Stimulated activated CD8-positive, alpha-beta memory T cell treated with anti-CD3 and anti-CD28 coated beads, Interleukin-15, amount 100 ng/mL, for 1 hour (primary cell): ENCODE results near the gene CTSS.
"Not testable (repeated sequence)": the region's sequence is repeated elsewhere in the genome, so short reads cannot be mapped to it uniquely, and the experiment has no call there.

Source experiments
- DNase-seq: peaks from one replicate; pipeline ENCODE4 v3.0.0-alpha.2; 2020; ENCODE audit warnings: low read depth

The CTSS gene

DNA sequence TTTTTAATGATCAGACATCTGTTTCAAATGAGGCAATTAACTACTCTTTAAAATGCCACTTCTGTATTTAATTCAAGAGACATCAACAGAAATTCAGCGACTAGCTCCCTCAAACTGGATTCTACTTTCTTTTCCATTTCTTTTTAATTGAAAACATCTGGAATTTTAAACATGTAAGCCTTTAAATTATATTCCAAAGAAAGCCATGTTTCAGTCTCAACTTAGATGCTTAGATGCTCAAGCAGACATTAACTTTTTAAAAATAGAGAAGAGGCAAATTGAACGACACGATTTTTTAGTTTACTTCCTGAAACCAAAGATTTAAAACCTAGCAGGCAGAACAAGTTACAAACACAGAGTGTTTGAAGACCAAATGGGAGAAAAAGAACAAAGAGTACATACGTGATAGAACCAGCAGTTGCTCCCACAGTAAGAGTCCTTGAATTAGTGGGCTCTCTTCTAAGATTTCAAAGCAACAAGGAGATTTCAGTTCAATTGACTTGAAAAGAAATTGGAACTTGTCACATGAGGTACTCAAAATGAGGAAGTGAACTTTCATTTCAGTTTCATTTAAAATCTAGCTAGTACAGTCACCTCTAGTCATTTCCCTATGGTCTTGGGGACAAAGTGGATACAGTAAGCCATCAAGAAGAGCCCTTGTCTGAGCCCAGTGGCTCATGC is at the start of gene CTSS:
CTSS (minus strand) TSS at position 483 of the 681 bp plus-strand sequence. CDS start 1,015 bp downstream, outside the sequence.
- no peak for DNase-seq

DNA sequence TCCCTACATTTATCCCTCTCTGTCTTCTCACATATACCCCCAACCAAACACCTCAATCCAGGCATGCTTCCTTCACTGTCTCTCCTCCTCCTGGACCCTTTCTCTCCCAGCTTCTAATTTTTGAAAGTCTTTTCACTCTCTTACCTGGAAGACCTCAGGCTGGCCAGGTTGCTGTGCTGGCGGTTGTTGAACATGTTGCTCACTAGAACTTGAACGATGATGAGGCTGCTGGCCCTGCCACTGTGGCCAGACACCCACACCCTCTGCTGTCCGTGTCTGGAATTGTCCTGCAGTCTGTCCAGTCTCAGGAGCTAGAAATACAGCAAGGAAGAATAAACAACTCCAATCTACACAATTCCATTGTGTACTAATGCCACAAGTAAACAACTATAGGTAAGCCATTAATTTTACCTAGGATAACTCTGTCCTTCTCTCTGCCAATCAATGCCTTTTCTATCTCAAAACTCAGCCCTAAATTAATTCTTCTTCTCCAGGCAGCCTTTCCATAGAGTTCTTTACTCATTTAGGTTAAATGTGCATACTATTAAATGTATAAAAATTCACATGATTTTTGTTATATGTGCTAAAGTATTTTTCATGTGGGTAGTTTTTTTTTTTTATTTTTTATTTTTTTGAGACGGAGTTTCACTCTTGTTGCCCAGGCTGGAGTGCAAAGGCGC is 47.6 kb upstream of the CTSS start:
- DNase-seq: no peak

DNA sequence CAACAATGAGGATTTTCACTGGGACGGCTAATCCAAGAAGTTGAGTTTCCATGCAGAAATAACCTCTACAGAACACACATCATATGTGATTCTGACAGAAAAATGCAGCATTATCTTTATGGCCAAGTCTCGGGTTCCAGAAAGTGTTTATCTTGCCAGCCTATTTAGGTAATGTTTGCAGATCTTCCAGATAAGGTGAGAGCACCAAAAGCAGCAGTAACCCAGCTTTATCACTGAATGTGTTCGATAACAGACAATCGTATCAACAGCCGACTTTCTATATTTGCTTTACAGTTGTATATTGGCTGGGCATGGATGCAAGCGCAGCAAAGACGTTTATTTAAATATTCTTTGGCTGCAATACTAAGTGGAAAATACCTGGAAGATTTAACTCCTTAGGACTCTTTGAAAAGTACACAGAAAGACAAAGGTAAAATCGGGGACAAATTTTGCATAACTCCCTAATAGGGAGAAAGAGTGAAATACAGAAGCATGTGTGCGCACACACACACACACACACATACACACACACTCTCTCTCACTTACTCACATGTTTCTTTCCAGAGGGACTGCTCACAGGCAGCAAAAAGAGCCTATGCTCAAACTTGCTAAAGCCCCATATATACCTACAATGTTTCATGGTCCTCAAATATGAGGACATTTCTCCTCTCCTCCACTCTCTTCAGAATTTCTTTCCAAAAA is 45.5 kb upstream of the CTSS start:
- DNase-seq: no peak

DNA sequence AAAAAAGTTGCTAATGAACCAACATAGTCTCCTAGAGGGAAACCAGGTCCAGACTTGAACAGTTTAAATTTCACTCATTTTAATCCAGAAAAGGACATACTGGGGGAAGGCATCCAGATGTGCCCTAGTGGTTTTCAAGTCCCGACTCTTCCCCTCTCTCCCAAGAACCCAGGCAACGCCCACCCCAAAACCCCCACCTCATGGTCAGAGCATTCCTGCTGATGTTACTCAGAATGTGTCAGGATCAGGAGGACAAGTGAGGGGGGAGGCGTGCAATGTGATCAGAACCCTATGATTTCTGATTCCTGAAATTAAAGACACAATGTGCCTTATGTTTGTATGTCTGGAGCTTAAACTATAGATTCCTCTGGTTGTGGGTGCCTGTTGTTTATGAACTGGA is 44.1 kb upstream of the CTSS start:
- no peak for DNase-seq

DNA sequence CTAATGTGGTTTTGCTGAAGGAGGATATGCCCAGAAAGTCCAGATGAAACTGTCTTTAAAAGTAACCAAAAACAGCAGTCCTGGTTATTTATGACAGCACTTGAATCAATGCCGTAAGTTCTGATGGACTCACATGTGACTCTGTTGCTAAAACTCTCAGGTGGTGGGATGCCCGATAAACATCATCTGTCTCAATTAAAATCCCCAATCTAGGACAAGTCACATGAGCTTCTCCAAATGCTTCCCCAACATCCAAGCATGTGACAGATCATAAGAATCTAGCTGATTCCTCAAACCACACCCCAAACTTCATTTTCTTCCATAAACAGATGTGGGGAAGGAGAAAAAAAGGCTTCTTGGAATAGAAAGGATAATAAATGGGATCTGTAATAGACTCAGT is 43.3 kb upstream of the CTSS start:
- DNase-seq: no peak

DNA sequence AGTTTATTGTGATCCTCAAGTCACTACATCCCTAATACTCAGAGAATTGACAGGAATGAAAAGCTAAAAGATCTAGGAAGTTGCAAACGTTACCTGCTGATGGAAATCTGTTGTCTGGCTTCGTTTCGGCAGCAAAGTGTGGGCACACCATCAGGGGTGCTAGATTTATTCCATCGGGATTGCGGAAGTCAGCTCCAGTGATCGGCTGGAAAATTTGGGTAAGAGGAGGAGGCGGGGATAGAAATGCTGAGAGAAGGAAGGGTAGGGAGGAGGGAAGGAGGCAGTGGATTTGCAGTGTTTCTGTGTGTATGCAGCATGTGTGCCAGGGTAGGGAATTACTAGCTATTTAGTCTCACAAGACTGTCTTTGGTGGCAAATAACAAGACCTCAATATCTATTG is 42.5 kb upstream of the CTSS start, which contains the start of gene CTSK:
CTSK (minus strand) TSS at position 140 of the 400 bp plus-strand sequence. CDS start 1,455 bp downstream, outside the sequence.
- DNase-seq: no peak

DNA sequence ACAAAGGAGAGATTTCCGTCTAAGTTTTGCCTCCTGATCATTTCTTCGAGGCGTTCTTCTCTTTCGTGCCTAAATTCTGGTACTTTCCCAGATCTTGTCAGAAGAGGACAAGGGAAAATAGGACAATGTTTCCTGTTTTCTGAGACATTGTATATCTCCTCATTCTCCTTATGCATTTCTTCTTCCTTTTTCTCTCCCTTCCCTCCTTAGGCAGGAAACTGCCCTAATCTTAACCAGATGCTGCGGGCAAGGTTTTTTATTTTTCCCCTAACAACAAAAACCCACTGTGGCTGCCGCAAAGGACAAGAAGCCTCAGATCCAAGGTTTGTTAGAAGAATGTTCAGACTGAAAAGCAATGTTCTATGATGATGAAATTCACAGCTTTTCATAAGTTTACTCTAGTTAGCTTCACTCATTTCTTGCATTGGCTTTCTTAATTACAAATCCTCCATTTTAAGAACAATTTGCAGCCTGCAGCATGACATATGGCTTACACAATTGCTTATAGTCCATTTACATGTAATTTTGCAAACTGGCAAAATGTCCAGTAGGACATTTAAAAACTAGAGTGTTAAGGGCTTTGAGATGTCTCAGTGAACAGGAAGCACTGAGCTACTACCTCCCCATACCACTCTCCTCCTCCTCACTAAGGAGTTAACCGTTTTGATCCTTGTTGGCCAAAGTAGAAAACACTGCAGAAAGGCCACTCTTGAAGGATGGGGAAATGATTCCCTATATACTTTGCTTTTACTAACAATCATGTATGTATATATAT is 41.9 kb upstream of the CTSS start:
- DNase-seq: no peak

DNA sequence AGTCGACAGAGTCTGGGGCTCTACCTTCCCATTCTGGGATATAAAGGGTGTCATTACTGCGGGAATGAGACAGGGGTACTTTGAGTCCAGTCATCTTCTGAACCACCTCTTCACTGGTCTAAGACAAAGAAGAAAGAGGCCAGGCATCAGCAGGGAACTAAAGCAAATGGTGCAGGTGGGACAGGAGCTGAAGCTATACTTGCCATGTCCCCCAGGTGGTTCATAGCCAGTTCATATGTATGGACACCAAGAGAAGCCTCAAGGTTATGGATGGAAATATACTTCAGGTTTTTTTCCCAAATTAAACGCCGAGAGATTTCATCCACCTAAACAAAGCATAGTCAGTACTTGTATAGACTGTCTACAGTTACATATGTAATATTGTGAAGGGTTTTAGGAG is 40.3 kb upstream of the CTSS start:
- no peak for DNase-seq

DNA sequence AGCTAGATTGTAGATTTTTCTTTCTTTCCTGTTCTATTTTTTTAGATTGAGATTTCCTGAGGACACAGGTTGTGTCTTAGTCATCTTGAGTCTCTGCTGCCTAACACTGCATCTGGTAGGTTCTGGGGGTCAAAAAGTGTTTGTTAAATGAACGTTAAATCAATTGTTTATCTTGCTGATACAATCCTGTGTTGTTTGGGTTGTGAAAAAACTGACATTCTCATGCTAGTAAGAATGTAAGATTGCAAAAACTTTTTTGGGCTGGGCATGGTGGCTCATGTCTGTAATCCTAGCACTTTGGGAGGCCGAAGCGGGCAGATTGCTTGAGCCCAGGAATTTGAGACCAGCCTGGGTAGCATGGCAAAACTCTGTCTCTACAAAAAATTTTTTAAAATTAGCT is 39.1 kb upstream of the CTSS start:
- DNase-seq: no peak

DNA sequence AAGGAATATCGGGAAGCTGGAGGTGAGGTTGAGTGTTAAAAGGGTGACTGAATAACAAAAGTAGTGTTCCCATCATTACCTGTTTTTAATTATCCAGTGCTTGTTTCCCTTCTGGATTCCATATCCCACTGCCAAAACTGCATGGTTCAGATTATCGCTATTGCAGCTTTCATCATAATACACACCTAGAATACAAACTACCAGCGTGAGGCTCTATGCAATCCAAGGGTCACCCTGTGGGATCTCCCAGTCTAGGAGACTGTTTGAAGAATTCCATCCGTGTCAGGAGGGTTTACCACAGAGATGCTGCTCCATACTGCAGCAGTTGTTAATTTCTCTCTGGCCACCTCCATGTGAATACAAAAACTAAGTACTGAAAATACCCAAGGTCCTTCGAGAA is 33.5 kb upstream of the CTSS start:
- no peak for DNase-seq

DNA sequence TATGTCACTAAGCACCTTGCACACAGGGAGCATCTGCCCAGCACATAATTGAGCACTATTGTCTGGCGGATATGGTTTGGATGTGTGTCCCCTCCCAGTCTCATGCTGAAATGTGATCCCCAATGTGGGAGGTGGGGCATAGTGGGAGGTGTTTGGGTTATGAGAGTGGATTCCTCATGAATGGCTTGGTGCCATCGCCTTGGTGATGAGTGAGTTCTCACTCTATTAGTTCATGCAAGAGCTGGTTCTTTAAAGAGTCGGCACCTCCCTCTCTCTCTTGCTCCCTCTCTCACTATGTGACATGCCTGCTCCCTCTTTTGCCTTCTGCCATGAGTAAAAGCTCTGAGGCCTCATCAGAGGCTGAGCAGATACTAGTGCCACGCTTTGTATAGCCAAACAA is 32.9 kb upstream of the CTSS start:
- no peak for DNase-seq

DNA sequence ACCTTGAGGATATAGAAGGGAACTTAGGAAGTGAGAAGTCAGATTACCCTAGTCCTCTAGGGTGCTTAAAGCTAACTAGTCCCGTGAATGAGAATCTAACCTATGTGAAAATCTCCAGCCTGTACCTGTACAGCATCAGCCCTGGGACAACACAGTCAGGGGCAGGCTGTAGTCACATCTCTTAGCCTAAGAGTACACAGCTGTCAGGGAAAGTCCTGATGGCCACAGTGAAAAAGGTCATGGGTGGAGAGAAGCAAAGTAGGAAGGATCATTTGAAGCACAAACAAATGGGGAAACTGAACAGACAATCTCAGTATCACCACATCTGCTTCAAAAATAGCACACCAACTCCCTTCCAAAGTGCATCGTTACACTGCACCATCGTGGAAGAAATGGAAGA is 30.8 kb upstream of the CTSS start:
- DNase-seq: no peak

DNA sequence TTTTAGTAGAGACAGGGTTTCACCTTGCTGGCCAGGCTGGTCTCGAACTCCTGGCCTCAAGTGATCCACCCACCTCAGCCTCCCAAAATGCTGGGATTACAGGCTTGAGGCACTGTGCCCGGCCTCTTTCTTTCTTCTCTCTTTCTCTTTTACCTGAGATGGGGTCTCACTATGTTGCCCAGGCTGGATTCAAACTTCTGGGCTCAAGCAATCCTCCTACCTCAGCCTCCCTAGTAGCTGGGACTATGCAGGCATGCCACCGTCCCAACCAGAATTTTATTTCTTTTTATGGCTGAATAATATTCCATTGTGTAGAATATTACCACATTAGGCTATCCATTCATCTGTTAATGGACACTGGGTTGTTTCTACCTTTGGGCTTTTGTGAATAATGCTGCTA is 28.2 kb upstream of the CTSS start:
- not testable (repeated sequence) for DNase-seq

DNA sequence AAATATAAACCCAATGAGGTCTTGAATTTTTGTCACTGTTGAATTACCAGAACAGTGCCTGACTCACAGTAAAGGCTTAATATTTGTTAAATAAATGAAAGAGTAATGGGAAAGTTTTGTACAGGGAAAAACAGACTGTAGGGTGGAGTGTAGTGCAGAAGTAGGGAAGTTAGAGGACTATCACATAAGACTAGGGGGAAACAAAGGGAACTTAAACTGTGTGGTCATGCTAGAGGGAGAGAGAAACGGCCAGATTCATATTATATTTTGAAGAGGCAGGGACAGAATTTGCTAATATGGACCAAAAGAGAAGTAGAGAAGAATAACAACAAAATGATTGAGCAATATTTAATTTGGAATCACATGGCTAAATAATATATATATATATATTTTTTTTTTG is 27.6 kb upstream of the CTSS start:
- no peak for DNase-seq

DNA sequence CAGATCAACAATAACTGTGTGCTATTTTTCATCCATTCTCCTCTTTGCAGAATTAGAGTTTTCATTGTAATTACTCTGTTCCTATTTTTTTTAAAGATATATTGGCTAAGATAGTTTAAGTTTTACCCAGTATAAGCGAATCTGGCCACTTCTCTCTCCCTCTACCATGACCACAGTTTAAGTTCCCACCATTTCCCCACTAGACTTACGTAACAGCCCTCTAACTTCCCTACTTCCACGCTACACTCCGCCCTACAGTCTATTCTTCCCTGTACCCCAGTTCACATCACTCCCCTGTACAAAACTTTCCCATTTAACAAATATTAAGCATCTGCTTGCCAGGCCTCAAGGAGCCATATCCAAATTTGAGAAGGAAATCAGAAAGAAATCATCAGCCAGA is 26.0 kb upstream of the CTSS start:
- no peak for DNase-seq

DNA sequence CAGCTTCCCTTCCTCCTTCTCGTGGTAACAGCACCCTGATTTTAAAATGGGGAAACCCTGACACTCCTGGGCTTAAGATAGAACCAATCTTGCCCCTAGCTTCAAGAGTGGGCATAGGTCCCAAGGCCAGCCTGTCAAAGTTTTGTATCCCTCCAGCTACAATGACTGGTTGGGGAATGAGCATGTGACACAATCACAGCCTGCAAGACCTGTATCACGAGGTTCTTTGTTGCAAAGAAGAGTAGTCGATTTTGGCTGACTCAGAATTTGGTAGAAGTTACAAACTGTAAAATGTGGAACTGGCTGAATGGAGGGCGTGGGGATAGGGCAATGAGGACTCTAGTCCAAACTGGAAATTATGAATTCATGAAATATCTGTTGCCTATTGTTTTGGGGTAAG is 23.8 kb upstream of the CTSS start:
- DNase-seq: no peak

DNA sequence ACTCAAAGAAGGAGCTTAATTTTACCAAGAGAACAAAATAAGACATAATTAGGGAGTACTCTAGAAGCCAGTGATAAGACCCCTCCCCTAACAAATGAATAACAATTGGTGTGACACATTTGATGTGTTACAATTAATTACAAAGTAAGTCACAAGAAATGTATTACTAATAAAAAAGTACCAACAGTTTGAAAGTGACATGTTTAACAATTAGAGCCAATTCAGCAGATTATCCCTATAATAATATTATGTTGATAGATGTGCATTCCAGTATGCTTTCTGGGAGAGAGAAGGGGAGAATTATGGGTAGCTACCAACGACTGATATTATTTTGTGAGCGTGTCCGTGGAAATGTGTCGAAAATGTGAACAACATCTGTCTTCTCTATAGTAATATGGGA is 23.4 kb upstream of the CTSS start:
- no peak for DNase-seq

DNA sequence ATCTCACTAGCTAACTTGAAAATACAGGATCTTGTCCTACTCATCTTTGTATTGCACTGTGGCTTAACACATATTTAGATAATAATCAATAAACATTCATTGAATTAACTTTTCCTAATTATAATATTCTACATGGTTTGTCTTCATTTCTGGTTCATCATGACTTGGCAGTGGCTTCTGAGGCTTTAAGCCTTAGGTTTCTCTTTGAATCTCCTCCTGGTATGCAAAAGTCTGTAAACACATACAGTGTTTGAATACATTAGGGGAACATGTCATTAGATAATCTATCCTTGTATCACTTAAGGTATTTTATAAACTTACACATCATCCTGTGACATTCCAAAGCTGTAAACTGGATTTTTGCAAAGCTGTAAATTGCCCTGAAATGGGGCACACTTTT is 21.9 kb upstream of the CTSS start:
- no peak for DNase-seq

DNA sequence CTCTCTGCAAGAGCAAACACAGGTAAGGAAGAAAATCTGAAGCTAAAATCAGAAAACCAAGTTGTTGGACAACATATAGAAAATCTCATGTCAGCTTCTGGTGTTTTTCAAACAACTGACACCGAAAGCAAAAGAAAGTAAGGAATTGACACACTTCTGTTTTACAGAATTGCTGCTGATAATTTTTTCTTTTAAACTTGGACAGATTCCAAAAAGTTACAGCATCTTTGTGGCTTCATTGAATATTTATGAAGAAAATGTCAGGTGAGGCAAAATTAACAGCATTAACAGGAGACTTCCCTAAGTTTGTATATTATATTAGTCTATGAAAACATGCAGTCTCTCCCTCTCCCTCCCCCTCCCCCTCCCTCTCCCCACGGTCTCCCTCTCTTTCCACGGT is 14.9 kb upstream of the CTSS start:
- no peak for DNase-seq

DNA sequence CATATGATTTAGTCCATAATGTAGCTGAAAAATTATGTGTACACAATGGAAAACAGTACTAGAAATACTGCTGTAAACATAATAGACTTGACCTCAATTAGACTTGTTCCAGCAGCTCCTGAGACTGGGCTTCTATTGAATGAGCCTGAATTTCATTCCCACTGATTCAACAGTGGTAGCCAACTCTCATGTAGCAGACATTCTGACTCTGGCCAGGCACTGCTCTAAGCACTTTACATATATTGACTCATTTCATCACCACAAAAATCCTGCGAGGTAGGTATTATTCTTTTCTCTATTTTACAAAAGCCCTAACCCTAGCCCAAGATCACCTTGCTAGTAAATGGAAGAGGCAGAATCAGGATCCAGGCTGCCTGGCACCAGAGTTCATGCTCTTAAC is 12.8 kb upstream of the CTSS start:
- no peak for DNase-seq

DNA sequence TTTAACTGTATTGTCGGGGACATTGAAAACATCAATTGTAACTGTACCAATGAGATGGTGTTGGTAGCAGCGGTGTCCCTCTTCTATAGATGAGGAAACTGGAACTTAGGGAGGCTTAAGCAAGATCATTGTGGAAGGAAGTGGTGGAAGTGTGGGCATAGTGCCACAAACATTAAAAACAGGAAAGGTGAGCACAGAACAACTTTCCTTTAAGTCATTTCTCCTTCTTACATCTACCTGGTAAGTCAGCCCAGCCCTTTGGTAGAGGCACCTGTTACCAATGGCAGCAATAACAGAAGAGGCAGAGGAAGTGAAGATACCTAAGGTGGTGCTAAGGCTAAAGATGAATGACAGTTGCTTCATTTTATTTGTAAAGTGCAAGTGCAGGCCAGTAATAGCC is 12.0 kb upstream of the CTSS start:
- DNase-seq: no peak

DNA sequence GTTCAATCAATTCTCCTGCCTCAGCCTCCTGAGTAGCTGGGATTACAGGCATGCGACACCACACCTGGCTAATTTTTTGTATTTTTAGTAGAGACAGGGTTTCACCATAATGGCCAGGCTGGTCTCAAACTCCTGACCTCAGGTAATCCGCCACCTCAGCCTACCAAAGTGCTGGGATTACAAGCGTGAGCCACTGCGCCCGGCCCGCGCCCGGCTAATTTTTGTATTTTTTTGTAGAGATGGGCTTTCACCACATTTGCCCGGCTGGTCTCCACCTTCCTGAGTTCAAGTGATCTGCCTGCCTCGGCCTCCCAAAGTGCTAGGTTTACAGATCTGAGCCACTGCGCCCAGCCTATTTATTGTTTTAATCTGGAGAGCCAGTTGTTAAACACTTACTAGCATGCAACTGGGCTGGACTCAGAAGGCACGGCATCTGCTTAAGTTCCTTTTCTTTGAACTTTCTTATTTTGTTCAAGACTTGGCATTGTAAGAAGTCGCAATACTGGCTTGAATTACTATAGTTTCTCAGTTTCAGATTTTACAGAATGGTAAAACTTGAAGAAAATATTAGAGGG is 10.4 kb upstream of the CTSS start:
- DNase-seq: not testable (repeated sequence)
